Stomach (tissue), 9 donors: ENCODE data around the gene MOB2. TPM values are rescaled to one million over a fixed set of nuclear protein-coding genes. Genes with fewer than 3 reads are reported as not detected.

Source experiments
- DNase-seq, 2 donors: peaks; one replicate each; pipeline versions ENCODE4 v3.0.0 to v3.0.0-alpha.2; 2013 to 2019
- H3K27ac ChIP-seq, 5 donors: fragments of 200-600 bp in 4 of 5; sonication (generic) in 4 of 5; one replicate each; pipeline ENCODE4 v1.5.1; 2013 to 2019; ENCODE audit warnings: mild to moderate bottlenecking in 1 of 5, moderate library complexity in 1 of 5
- H3K27me3 ChIP-seq, 3 donors: fragments of 200-600 bp; sonication (generic); one replicate each; pipeline ENCODE4 v1.5.1; 2017 to 2019; ENCODE audit warnings: mixed run types in 1 of 3
- H3K36me3 ChIP-seq, 4 donors: fragments of 200-600 bp; sonication (generic); 1 replicate in 3 of 4; 2 replicates in 1 of 4; pipeline ENCODE4 v1.5.1; 2016 to 2019
- H3K4me1 ChIP-seq, 4 donors: fragments of 200-600 bp; sonication (generic); one replicate each; pipeline ENCODE4 v1.5.1; 2016 to 2019
- H3K4me3 ChIP-seq, 4 donors: fragments of 200-600 bp; sonication (generic) in 3 of 4; one replicate each; pipeline ENCODE4 v1.5.1; 2016 to 2019; ENCODE audit warnings: mild to moderate bottlenecking in 1 of 4
- H3K9me3 ChIP-seq, 4 donors: fragments of 200-600 bp; sonication (generic); one replicate each; pipeline ENCODE4 v1.5.1; 2016 to 2019
- CTCF ChIP-seq, 7 experiments: fragments of 450-650 bp in 4 of 7; fragments of 200-600 bp in 3 of 7; sonication (generic) in 3 of 7; IDR thresholded peaks; one replicate each; pipeline ENCODE4 v1.5.1; 2016 to 2019; ENCODE audit warnings: antibody characterized with exemption in 7 of 7, control low read depth in 2 of 7, mild to moderate bottlenecking in 1 of 7
- EP300 ChIP-seq: sonication (generic); formaldehyde crosslinking; IDR thresholded peaks from one replicate; pipeline ENCODE4 v1.6.1; 2017; ENCODE audit warnings: antibody characterized with exemption
- POLR2A ChIP-seq, 4 donors: fragments of 450-650 bp; IDR thresholded peaks; one replicate each; pipeline ENCODE4 v1.6.1; 2016; ENCODE audit warnings: antibody characterized with exemption in 4 of 4, control low read depth in 2 of 4, mild to moderate bottlenecking in 1 of 4, moderate library complexity in 1 of 4
- POLR2AphosphoS5 ChIP-seq, 3 donors: sonication (generic); formaldehyde crosslinking; IDR thresholded peaks; one replicate each; pipeline ENCODE4 v1.6.1; 2016; ENCODE audit warnings: antibody characterized with exemption in 3 of 3
- WGBS, 5 donors: extraction: QIAGEN DNeasy Blood & Tissue Kit in 3 of 5; methylation state at CpG; one replicate each; pipeline versions ENCODE4 v1.1.5 to v1.1.7; 2013 to 2018; 5-methylcytosine and 5-hydroxymethylcytosine counted together
- intact Hi-C: fragments of 100-400 bp; cut with DNase I; formaldehyde crosslinking; loops from one replicate; pipeline ENCODE4 v1.15.1; 2023; ENCODE audit warnings: low total_unique reads
- polyA plus RNA-seq, 3 donors: library from polyadenylated mRNA; stranded (reverse); fragments of 200-250 nt; gene quantifications; one replicate each; pipeline ENCODE4 v1.2.3, GENCODE V29; 2013
- total RNA-seq, 5 donors: library from RNA; depleted of rRNA; stranded (reverse); fragments of >200 nt; gene quantifications; one replicate each; pipeline versions ENCODE4 v1.1.0 to v1.2.3, GENCODE V29; 2014 to 2016
- donor health status: healthy with polysubstance abuse.
- donor health status: Bipolar disorder and iron deficiency.
- donor health status: healthy.

MOB2 gene
- total and polyA plus RNA-seq, 8 donors = 11.3 to 46.3 (median 27.3) TPM

DNA sequence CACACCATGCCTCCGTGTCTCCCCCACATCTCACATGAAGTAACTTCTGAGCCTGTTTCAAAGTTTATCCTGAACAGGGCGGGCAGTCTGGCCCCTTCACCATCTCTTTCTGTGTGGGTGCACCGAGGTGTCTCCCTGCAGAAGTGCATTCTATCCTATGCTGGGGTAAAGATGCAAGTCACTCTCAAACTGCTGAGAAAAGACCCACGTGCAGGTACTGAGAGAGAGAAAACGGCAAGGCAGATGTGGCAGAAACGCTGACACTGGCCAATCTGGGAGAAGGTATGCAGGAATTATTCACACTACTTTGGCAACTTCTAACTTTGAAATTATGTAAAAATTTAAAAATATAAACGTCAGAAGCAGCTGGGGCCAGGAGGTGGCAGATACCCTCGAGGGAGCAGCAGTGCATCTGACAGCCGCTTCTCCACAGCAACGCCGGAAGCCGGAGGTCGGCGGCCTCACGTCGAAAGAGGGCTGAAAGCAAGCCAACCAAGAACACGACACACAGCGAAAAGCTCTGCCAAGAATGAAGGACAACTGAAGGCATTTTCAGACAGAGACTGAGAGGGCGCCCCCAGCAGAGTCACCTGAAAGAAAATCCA is 34.2 kb upstream of the MOB2 start:
- Histone ChIP-seq H3K4me3 (no peak overlapping the region), H3K9me3 (no peaks in the 10 kb centered on the region), H3K36me3 (no peaks in the 10 kb centered on the region), H3K27me3 (no peaks in the 10 kb centered on the region), H3K27ac (no peak overlapping the region), H3K4me1 (peaks cover 8 to 50% (median 28%) of the 10 kb centered on the region in 4 donors)
- TF ChIP-seq EP300 (no peak), POLR2A (IDR thresholded peaks at IDR 0.05) (no peak), CTCF (IDR thresholded peaks at IDR 0.05) (no peak), POLR2AphosphoS5 (IDR thresholded peaks at IDR 0.05) (no peak)
- no peak for DNase-seq
- 59 to 72% (median 67%) methylated on average over 19 of the region's 19 CpGs for WGBS, 5 donors
- intact Hi-C loops = no loop called here

- WGBS, 5 donors = 80 to 86% (median 84%) methylated on average over 13 of the region's 13 CpGs
- no peak for TF ChIP-seq CTCF (IDR thresholded peaks at IDR 0.05)
- no peak for TF ChIP-seq POLR2AphosphoS5 (IDR thresholded peaks at IDR 0.05)
- no peak for TF ChIP-seq POLR2A (IDR thresholded peaks at IDR 0.05)
- no peak for TF ChIP-seq EP300
- Histone ChIP-seq H3K4me1 (peaks cover 13 to 55% (median 34%) of the 10 kb centered on the region in 4 donors), H3K27me3 (no peaks in the 10 kb centered on the region), H3K9me3 (no peaks in the 10 kb centered on the region), H3K36me3 (no peaks in the 10 kb centered on the region), H3K4me3 (no peak overlapping the region), H3K27ac (no peak overlapping the region)
- intact Hi-C loops = no loop called here
- no peak for DNase-seq
Observed at GRCh38 chr11:1520209-1520662, 33.7 kb upstream of the MOB2 start.

DNA sequence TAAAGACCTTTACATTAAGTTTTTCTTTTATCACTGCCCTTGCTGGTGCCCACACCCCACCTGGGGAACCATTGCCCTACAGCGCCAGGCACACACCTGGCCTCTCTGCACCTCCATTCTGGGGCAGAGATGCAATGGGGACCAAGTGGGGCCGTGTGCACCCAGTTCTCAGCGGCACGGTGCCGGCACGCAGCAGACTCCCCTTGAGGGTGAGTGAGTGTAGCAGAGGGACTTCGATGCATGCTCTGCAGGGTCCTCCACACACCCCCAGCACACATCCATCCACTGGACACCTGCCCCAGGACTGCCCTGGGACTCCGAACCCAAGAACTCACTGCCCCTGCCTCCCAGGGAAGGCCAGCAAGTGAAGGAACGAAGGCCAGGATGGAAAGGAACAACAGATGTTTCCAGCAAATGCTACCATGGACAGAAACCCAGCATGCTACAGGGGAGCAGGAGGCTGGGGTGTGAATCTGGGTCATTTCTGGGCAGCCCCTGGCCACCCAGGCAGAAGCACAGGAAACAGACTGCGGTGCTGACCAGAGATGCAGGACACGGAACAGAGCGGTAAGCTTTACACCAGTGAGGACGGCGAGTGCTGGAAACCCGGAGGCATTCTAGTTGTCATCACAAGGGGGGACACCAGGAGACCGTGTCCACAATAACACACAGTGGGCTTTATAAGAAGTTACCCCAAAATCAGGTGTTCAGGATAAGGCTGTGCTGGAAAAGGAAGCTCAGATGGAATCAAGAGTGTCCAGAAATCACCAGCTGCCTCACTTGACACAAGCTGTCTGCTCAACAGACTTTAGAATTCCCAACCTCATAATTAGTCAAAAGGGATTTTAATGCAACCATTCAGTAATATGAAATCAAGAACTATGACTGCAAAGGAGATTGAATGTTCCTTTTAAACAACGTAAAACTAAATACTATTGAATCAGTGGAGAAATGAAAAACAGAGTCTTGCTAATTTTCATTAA is 32.7 kb upstream of the MOB2 start:
- TF ChIP-seq POLR2A (IDR thresholded peaks at IDR 0.05) (no peak), EP300 (no peak), CTCF (IDR thresholded peaks at IDR 0.05) (no peak), POLR2AphosphoS5 (IDR thresholded peaks at IDR 0.05) (no peak)
- no peak for DNase-seq
- H3K4me1 ChIP-seq = peaks cover 22 to 63% (median 43%) of the 10 kb centered on the region in 4 donors

DNA sequence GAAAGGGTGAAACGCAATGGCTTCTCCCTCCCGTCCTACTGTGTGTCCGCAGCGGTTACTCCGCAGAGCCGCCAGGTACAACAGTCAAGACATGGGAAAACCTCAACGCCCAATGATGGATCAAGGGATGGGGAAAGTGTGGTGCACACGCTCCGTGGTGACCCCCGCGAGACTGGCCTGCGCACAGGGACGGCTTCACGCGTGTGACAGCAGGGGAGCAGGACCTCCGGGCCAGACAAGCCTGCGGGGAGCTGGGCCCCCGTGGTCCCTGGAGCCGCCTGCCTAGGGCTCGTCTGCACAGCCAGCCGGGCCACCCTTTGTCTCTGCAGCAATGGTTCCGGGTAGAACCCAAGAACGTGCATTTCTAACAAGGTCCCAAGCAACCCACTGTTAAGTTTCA is 31.7 kb upstream of the MOB2 start:
- Histone ChIP-seq H3K27ac (no peak overlapping the region), H3K27me3 (no peaks in the 10 kb centered on the region), H3K4me1 (peaks cover 22 to 67% (median 48%) of the 10 kb centered on the region in 4 donors), H3K4me3 (no peak overlapping the region), H3K9me3 (no peaks in the 10 kb centered on the region), H3K36me3 (no peaks in the 10 kb centered on the region)
- intact Hi-C loops = loop anchor here (10.0 kb wide), 1 partner anchor 224 kb away; no protein-coding TSS in a partner anchor
- WGBS, 5 donors = 92 to 96% (median 94%) methylated on average over 16 to 23 of the region's 23 CpGs
- no peak for DNase-seq
- no peak for TF ChIP-seq POLR2AphosphoS5 (IDR thresholded peaks at IDR 0.05)

More for the DNA sequence above, 32.7 kb upstream of the MOB2 start:
- Histone ChIP-seq H3K27ac (no peak overlapping the region), H3K36me3 (no peaks in the 10 kb centered on the region), H3K9me3 (no peaks in the 10 kb centered on the region), H3K27me3 (no peaks in the 10 kb centered on the region), H3K4me3 (no peak overlapping the region)
- intact Hi-C loops = loop anchor here (10.0 kb wide), 1 partner anchor 225 kb away; no protein-coding TSS in a partner anchor
- 91 to 96% (median 95%) methylated on average over 16 to 17 of the region's 17 CpGs for WGBS, 5 donors
